Ishikawa (cell line): Measurements from ENCODE around the gene ANAPC13.

Source experiments
- CEBPB ChIP-seq: IDR thresholded peaks from 2 replicates; pipeline ENCODE4 v1.6.1; 2012
- EGR1 ChIP-seq: IDR thresholded peaks from 2 replicates; pipeline ENCODE4 v1.6.1; 2012
- EP300 ChIP-seq: IDR thresholded peaks from 2 replicates; pipeline ENCODE4 v1.6.1; 2012; ENCODE audit warnings: borderline replicate concordance
- FOXM1 ChIP-seq: IDR thresholded peaks from 2 replicates; pipeline ENCODE4 v1.6.1; 2012; ENCODE audit warnings: low read depth, borderline replicate concordance
- MAX ChIP-seq: IDR thresholded peaks from 2 replicates; pipeline ENCODE4 v1.6.1; 2012
- NFIC ChIP-seq: IDR thresholded peaks from 2 replicates; pipeline ENCODE4 v1.6.1; 2012
- RAD21 ChIP-seq: IDR thresholded peaks from 2 replicates; pipeline ENCODE4 v1.6.1; 2012; ENCODE audit warnings: low read depth
- REST ChIP-seq: IDR thresholded peaks from 2 replicates; pipeline ENCODE4 v1.6.1; 2012; ENCODE audit warnings: low read depth, mild to moderate bottlenecking
- TAF1 ChIP-seq: IDR thresholded peaks from 2 replicates; pipeline ENCODE4 v1.6.1; 2012; ENCODE audit warnings: low read depth, mild to moderate bottlenecking
- TCF12 ChIP-seq: IDR thresholded peaks from 2 replicates; pipeline ENCODE4 v1.6.1; 2012; ENCODE audit warnings: low read depth
- YY1 ChIP-seq: IDR thresholded peaks from 2 replicates; pipeline ENCODE4 v1.6.1; 2012; ENCODE audit warnings: low read depth

GRCh38 chr3:134535186-134535970 lies 49.6 kb upstream of the ANAPC13 start:
- TF ChIP-seq REST (no peak), RAD21 (no peak), MAX (no peak), NFIC (no peak), FOXM1 (no peak), EP300 (no peak), TAF1 (no peak), CEBPB (no peak), EGR1 (no peak), YY1 (no peak), TCF12 (no peak)
